CD4-positive, alpha-beta T cell treated with Interleukin-6 at 100 ng/mL for 8 hours (primary cell): ENCODE data around the gene ZNF155.
"Not testable (repeated sequence)": the region's sequence is repeated elsewhere in the genome, so short reads cannot be mapped to it uniquely, and the experiment has no call there.

Experiments used
- DNase-seq: peaks from one replicate; pipeline ENCODE4 v3.0.0-alpha.2; 2020; ENCODE audit warnings: mixed read lengths, low spot score

Gene ZNF155

DNA sequence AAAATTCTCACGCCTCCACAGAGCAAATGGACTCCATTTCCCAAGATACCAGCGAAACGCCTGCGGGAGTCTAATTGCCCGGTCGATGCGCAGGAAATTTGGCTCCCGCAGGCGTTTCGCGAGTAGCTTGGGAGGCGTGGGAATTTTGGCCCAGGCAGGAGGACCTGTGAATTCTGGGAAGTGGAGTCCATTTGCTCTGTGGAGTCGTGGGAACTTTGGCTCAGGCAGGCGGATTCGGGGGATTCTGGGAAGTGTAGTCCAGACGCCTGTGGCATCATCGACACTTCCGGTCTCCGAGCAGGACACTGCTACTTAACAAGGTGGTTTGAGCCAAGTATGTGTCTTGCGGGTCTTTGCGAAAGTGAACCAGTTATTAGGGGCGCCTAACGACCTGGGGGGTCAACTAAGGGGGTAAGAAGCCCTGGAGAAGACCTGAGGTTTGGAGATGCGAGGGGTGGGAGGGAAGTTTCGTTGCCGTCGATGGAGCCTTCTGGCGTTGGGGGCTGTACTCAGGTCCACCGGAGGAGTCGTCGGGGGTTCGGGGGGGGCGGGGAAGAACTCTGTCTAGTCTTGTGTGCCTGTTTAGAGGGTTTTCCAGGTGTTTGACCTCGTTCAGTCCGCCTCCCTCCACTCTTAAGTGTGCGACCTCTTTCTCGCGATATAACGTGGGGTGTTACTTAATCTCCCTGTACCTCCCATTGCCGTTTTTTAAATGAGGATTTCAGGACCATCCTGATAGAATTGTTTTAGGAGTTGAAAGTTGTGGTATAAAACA is at the start of gene ZNF155:
ZNF155 (plus strand) TSS at position 277 of the 775 bp plus-strand sequence. CDS start 4,356 bp downstream, outside the sequence.
- peak; percentile 74 for DNase-seq

DNA sequence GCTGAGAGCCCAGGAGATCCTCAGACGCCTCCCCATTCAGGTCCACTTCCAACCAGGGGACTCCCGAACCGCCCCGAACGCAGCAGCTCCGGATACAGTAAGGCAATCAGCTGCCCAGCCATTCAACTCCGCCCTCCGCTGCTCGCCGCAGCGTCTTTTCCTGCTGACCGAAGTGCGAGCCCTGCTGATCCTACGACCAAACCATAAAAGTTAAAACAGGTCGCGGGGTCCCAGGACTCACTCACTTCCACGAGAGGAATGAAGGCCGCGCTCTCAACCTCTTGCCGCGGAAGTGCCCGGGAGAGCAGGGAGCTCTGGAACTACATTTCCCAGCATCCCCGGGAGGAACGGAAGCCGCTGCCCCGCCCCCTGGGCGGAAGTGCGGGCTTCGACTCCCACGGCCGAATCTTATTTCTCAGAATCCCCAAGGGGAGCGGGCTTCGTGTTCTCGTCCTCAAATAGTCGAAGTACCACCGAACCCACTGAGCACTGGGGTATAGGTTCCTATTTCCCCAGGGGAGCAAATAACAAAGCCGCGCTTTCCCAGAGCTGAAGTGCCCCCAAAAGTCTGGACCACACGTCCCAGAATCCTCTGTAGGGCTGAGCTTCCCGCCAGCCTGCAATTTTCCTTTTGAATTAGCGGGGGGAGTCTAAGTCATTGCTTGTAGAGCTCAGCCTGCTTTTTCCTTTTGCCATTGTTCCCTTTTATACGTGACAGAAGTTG is 48.8 kb upstream of the ZNF155 start, which contains the start of gene ZNF45:
ZNF45 (minus strand) TSS at position 298 of the 724 bp plus-strand sequence. CDS start 13,097 bp downstream, outside the sequence.
- DNase-seq = peak; percentile 87

- no peak for DNase-seq
These were observed 47.8 kb upstream of the ZNF155 start for GRCh38 chr19:43936188-43936587.

DNA sequence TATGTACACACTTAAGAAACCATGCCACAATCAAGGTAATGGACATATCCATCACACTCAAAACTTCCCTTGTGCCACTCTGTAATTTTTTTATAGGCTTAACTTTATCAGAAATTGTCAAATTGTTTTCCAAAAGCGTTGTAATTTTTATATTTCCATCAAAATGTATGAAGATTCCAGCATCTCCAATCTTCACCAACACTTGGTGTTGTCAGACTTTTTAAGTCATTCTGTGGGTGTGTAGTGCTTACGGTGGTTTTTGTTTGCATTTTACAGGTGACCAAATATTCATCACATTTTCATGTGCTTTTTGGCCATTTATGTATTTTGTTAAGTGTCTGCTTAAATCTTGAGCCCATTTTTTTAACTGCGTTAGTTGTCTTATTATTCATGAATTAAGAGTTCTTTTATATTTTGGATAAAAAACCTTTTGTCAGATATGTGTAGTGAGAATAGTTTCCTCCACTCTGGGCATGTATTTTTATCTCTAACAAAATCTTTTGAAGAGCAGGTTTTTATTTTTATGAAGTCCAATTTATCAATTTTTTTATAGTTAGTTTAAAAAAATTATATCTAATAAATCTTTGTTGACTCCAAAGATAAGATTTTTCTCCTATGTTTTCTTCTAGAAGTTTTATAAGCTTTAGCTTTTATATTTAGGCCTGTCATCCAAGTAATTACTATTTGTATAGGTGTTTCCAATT is 44.3 kb upstream of the ZNF155 start:
- DNase-seq = no peak

DNA sequence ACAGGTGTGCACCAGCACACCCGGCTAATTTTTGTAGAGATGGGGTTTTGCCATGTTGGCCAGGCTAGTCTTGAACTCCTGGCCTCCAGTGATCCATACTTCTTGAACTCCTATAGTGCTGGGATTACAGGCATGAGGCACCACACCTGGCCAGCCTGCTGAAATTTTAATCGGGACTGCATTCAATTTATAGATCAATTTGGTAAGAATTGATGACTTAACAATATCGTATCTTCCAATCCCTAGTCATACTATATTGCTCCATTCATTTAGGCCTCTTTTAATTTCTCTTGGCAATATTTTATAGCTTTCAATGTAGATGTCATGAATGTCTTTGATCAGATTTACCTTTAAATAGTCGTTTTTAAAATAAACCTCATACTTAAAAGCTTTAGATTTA is 43.3 kb upstream of the ZNF155 start:
- no peak for DNase-seq

- DNase-seq = no peak
These were observed 42.8 kb upstream of the ZNF155 start for GRCh38 chr19:43941209-43941608.

GRCh38 chr19:43947412-43947811 is 36.6 kb upstream of the ZNF155 start:
- not testable (repeated sequence) for DNase-seq

- DNase-seq = not testable (repeated sequence)
These were observed 34.2 kb upstream of the ZNF155 start for GRCh38 chr19:43949803-43950202.

DNA sequence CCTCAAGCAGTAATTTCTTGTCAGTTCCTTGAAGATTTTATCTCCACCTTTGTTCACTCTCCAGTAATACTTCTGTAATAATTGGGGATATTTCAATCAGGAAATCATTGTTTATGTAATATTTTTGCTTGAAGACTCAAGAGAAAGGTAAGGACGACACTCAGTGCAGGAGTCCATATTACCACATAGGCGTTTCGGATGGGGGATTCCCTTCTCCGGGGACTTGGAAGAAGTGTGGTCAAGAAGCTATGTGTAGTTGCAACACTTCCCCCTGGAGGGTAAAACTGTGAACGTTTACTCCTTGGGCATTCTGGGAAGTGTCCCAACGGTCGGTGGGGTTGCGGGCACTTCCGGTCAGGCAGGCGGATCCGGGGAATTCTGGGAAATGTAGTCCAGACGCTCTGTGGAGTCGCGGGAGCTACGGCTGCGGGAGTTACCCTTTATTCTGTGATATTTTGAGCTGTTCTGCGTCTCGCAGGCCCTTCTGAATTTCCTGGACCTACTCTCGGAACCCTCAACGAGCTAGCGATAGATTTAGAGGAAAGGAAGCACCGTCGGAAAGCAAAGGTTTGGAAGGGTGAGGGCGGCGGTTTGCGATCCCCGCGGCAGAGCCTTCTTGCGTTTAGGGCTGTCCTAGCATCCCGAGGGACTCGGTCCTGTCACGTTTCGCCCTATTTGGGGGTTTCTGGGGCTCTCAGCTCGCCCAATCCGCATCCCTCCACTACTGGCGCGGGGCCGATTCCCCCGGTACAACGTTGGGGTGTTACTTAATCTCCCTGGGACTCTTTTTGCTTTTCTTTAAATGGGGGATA is 32.9 kb upstream of the ZNF155 start, which contains the start of gene ZNF221:
ZNF221 (plus strand) TSS at position 395 of the 812 bp plus-strand sequence. CDS start 11,499 bp downstream, outside the sequence.
- peak; percentile 66 for DNase-seq

- DNase-seq = no peak
These were observed 27.2 kb upstream of the ZNF155 start for GRCh38 chr19:43956827-43957226.

DNA sequence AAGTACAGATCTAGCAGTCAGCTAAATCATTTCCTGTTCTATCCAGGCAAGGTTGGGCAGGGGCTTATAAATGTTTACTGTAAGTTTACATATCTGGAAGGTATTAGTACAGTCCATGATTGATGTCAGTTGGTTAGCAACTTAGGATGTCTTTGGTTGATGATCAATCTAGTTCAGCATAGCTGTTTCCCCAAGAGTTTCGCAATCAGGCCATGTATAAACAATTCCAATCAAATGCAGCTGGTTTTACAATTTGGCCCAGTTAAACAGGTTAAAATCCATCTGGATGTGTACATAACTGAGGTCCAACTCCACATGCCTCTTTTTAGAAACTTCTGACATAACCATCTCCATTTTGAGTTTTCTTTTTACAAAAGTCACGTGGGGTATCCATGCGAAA is 26.1 kb upstream of the ZNF155 start:
- no peak for DNase-seq

GRCh38 chr19:43960411-43960810 is 23.6 kb upstream of the ZNF155 start:
- no peak for DNase-seq

DNA sequence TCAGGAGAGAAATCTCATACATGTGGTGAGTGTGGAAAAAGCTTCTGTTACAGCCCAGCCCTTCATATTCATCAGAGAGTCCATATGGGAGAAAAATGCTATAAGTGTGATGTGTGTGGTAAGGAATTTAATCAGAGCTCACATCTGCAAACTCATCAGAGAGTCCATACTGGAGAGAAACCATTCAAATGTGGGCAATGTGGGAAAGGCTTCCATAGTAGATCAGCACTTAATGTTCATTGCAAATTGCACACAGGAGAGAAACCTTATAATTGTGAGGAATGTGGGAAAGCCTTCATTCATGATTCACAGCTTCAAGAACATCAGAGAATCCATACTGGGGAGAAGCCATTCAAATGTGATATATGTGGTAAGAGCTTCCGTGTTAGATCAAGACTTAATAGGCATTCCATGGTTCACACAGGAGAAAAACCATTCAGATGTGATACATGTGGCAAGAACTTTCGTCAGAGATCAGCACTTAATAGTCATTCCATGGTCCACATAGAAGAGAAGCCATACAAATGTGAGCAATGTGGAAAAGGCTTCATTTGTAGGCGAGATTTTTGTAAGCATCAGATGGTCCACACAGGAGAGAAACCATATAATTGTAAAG is 17.8 kb upstream of the ZNF155 start:
- no peak for DNase-seq

DNA sequence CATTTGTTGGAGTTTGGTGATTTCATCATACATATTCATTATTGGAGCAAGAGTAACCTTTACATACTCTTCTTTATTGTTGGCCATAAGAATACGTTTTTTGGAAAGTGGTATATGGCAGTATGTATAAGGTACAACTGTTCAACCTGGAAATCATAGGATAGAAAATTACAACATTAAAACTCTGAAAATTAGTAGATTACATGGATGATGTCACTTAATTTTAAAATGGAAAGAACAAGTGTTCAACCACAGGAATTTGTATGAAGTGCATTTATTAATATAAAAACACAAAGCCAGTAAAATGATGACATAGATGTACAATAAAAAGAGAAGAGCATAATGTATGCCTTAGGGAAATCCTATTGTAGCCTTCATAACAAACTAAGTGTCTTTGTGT is 7.3 kb upstream of the ZNF155 start:
- no peak for DNase-seq

DNA sequence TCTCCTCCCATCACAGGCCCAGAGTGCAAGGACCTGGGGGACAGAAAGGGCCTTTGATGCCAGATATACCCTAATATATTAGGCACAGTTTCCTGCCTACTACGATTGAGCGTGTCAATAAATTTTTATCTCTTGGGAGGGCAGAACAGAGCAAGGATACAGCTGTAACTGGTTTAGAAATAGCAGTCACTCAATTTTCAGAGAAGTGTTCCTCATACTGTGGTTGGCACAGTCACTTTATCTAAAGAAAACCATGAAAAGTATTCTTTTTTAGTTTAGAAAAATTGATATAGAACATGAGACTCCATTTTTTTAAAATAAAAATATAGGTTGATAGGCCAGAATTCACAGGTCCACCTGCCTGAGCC is 460 bp upstream of the ZNF155 start:
- no peak for DNase-seq

- DNase-seq = no peak
These were observed 656 bp downstream of the ZNF155 start for GRCh38 chr19:43984687-43985000.

- no peak for DNase-seq
These were observed 13.8 kb downstream of the ZNF155 start for GRCh38 chr19:43997631-43998290.

GRCh38 chr19:44002212-44002565 is 18.2 kb downstream of the ZNF155 start:
- no peak for DNase-seq

- DNase-seq = peak; percentile 88
These were observed 18.8 kb downstream of the ZNF155 start, which contains the start of gene ZNF230 for GRCh38 chr19:44002566-44003460. ZNF230 (plus strand) TSS chr19:44002957; CDS start chr19:44007079, 4,122 bp downstream.
